ENCODE data around the gene C10orf62.
A peak's percentile ranks its signal among the peaks of the same experiment; 100 is the strongest.

The C10orf62 gene

DNA sequence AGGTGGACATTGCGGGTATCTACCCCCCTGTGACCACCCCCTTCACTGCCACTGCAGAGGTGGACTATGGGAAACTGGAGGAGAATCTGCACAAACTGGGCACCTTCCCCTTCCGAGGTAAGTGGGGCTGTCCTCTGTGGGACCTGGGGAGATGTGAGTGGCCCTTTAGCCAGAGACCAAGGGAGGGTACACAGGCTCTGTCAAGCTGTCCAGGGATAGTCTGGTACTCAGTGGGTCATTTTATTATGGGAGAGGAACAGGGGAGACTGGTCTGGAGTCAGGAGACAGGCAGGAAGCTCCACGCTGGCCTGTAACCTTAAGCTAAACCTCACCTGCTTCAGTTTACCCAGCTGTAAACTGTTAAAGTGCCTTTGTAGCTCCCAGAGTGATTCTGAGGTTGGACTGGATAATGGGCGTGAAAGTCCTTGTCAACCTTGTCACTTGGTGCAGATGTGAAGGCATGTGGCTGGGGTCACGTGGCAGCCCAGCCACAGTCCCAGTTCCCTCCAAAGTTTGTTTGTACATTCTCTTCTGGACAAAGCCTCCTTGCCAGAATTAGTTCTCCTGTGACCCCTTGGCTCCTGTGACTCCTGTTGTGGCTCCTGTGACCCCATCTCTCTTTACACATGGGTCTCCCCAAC lies 4.6 kb upstream of the C10orf62 start:
- DNase-seq (ENCODE audit: low read depth, low spot score), result no peak

DNA sequence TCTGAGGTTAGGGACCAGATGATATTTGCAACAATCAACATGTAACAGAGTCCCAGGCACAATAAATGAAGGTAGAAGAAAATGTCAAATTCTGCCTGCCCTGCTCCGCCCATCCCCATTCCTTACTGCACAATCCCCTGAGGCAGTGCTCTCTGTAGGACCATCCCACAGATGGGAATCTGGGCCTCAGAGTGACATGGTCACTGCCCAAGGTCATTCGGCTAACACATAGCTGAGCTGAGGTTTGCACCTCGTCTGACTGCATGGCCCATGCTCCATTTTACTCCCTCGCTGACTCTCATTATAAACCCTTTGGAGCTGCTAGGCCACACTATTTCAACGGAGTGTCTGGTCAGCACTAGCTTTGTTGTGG lies 4.1 kb upstream of the C10orf62 start:
- DNase-seq (ENCODE audit: low read depth, low spot score), result peak; percentile 34

DNA sequence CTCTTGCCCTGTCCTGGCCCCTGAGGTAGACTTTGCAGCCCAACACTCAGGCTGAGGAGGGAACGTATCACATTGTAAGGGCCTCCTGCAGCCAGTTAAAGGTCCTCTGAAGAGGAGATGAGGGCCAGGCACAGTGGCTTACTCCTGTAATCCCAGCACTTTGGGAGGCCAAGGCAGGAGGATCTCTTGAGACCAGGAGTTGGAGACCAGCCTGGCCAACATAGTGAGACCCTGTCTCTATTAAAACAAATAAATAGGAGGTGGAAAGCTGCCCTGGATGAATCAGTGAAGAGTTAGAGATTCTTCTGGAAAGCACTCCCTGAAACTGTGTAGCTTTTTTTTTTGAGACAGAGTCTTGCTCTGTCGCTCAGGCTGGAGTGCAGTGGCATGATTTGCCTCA lies 2.3 kb upstream of the C10orf62 start:
- DNase-seq (ENCODE audit: low read depth, low spot score), result no peak

DNA sequence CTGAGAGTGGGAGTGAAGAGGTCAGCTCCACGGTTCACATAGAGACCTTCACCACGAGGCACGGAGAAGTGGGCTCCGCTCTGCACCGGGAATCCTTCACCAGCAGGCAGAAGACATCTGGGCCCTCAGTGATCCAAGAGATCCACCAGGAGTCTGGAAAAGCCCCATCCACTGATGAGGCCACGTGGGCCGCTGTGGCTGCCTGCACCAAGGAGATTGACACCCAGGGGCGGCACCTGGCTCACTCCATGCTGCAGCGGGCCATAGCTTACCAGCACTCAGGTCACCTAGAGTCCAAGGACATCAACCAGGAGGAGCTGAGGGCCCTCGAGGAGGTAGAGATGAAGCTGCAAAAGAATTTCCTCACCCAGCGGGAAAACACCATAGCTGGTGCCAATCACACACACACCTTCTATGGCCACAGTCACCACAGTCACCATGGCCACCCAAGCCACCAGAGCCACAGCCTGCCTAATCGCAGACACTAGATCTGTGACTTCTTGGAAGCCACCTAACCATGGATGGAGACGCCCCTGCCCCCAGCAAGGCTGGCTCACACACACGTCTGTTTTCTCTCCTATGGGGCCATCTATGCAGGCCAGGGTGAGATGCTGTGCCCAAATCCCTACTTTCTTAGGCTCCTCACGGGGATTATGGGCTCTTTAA lies 694 bp downstream of the C10orf62 start:
- DNase-seq (ENCODE audit: low read depth, low spot score), result no peak

DNA sequence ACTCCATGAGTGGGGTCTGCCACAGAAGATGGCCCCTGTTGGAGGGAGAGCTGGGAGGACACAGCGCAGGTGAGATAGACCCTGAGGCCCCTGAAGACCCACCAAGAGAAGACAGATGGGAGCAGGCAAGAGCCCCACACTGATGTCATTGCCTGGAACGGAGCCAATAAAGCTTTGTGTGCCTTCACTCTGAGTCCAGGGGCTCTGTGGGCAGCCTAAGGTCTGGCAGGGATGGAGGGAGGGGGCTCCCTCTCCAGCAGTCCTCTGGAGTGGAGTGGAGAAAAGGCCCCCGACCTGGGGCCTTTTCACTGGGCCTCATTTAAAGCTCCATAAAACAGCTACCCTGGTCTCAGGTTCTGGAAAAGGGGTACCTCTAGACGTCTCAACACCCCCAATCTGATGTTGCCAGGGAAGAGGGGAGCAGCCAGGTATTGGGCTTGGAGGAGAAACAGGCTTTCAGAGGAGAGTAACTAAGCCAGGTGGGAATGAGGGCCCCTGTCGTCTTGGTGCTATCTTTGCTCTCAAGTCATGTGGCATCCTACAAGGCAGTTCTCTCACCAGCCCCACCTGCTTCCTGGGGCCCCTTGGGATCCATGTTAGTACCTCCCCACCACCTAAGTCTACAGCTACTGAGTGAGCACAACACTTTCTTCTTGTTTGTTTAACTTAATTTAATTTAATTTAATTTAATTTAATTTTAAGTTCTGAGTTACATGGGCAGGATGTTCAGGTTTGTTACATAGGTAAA lies 1.4 kb downstream of the C10orf62 start:
- no peak for DNase-seq (ENCODE audit: low read depth, low spot score)

DNA sequence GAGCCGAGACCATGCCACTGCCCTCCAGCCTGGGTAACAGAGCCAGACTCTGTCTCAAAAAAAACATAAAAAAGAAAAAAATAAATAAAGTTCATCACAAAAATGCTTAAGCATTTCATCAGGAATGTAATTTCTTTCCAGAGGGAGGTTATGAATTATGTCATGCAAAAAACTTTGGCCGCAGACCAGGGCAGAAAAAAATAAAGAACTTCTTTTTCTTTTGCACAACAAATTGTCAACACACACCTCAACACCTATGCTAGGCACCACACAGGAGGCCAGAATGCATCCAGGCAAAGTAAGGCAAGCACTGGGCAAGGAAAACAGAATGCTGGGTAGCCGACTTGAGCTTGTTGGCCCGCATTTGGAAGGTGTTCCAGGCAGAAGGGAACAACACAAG lies 3.9 kb downstream of the C10orf62 start:
- no peak for DNase-seq (ENCODE audit: low read depth, low spot score)

DNA sequence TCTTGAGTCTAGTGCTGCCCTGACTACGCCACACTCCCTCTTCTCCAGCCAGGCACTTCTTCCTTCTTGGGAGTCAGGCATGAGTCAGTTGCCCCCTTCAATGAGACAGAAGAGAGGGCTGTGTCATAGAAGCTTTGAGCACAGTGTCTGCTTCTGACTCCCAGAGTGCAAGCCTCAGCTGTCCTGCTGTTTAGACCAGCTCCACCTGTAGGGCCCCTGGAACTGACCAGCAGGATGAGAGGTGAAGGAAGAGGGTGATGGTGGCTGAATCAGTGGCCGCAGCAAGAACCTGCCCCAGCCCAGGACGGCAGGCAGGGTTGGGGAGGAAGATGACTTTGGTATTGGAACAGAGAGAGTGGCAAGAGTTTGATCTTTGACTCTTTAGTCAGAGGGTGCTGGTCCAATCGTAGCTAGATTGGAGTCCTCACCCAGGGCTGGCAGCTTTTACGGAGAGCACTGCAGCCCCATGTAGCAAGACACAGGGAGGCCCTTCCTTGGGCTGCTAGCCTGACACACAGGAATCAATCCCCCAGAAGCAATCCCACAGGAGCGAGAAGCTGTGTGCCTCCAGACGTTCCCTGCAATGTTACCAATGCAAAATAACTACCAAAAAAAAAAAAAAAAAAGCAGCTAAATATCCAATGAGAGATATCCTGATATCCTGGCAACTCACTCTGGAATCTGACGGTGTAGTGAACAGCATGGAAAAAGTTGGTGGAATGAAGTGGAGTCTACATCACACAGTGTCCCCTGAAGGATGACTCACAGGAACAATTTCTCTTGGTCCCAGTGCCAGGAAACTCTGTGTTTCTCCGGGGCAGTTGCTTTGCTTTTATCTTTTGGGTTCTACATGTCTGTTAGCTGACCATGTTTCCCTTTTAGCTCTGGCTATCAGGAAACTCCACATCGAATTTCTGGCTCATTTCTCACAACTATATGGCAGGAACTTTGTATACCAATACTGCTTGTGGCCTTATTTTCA lies 6.9 kb downstream of the C10orf62 start:
- peak; percentile 17 for DNase-seq (ENCODE audit: low read depth, low spot score)

DNA sequence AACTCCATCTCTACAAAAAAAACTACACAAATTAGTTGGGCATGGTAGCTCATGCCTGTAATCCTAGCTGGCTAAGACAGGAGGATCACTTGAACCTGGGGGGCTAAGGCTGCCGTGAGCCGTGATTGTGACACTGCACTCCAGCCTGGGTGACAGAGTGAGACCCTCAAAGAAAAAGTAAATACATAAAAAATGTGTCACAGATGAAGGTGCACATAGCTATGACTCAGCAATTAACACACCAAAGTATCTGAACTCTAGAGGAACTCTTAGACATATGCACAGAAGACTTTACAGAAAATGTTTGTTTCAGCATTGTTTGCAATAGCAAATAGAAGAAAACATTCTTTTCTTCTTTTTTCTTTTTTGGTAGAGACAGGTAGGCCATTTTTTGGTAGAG lies 8.3 kb downstream of the C10orf62 start:
- DNase-seq (ENCODE audit: low read depth, low spot score), result no peak

DNA sequence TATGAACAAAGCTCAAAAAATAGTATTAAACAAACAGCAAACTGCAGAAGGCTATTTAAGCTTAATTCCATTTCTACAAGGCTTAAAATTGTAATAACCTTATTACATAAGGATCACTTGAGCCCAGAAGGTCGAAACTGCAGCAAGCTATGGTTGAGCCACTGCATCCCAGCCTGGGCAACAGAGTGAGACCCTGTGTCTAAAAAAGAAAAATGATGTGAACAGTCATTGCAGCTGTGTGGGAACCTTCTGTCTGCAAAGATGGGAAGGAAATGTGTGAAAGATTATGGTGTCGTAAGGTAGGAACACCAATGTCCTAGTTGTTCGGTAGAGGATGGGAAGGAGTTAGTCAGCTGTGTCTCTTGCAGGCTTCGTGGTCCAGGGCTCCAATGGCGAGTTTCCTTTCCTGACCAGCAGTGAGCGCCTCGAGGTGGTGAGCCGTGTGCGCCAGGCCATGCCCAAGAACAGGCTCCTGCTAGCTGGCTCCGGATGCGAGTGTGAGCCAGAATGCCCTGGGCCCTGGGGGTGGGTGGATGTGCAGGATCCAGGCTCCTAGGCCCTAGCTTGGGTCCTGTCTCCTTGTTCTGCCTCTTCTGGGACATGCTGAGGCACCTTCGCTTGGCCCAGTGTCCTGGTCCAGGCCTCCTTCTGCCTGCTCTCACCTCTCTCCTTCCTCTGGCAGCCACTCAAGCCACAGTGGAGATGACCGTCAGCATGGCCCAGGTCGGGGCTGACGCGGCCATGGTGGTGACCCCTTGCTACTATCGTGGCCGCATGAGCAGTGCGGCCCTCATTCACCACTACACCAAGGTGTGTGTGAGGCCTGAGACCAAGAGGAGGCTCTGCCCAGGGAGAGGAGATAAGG lies 9.1 kb downstream of the C10orf62 start:
- DNase-seq (ENCODE audit: low read depth, low spot score), result no peak

DNA sequence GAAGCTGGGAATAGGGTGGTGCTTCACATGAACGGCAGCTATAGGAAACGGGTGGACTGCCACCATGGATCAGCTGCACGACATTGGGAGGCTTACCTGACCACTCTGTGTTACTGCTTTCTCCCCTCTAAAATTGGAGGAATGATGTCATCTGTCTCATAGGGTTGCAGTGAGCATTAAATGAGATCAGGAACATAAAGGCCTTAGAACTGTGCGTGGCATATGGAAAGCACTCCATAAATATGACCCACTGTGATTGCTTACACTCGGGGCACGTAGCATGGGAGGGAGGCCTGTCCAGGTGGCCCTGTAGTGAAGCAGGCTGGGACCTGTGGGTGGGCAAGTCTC lies 9.7 kb downstream of the C10orf62 start:
- no peak for DNase-seq (ENCODE audit: low read depth, low spot score)

DNA sequence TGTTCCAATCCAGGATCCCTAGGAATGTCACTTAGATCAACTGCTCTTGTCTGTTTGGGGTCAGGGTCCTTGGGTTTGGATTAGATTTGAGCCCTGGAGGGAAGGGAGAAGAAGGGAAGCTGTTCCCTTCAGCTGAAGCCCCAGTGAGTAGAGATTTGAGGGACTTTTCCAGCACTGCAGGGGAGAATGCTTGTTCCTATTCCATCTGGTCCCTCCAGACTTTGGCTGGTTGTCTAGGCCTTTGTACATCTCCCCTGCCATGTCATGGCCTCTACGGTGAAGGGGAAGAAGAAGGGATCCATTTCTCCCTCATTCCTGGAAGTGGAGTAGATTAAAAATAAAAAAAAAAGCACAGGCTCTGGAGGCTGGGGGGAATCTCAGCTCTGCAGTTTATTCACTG lies 11.1 kb downstream of the C10orf62 start:
- no peak for DNase-seq (ENCODE audit: low read depth, low spot score)

DNA sequence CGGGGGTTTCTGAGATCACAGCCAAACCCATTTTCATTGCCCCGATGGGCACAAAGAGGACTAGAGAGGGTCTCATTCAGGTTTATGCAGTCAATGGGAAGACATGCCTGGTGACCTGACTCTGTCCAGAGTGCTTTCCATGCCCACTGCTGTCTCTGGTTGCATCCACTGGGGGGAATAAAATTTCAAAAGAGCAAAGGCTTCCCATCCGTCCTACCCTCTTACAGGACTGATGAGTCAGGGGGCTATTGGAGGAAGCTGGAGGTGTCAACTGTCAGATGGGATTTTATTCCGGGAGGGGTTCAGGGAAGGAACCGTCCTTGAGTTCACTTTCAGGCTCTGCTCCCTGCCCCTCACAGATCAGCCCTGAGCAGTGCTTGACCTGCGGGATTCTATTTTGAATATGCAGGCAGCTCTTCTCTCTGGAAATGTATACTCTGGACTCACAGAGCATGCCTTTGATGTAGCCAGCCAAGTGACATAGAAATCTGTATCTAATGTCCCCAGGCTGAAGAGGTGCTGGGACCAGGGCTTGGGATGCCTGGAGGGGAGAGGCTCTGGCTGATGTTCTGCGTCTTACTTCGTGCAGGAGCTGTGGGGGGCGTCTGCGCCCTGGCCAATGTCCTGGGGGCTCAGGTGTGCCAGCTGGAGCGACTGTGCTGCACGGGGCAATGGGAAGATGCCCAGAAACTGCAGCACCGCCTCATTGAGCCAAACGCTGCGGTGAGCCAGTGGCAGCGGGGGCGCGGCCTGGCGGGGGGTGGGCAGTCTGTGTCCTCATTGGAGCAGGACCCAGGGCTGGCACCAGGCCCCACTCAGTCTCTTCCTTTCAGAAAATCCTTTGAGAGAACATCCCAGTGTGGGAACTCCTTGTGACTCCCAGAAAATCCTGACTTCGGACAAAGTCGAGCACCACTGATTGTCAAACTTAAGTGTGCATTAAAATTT lies 12.0 kb downstream of the C10orf62 start:
- no peak for DNase-seq (ENCODE audit: low read depth, low spot score)

DNA sequence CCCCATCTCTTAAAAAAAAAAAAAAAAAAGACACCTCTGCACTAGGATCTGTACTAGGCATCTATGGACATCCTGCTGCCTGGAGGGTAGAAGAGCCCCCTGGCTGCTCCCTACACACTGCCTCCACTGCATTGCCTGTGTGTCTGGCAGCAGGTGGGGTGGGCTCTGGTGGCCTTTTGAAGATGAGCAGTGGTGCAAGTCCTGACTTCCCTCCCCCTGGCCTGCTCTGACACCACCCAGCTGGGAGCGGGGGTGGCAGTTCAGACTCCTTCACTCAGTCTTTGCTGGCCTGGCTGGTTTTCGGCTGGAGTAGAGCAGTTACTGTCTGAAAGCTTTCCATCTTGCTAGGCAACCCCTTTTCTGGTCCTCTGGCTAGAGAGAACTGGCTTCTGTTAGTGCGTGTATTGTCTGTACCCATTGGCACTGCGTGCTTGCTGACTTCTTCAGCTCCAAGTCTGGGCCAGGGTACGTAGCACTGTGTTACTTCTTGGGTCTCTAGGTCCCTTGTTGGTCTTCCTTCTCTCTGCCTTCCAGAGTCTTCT lies 17.6 kb downstream of the C10orf62 start:
- peak; percentile 16 for DNase-seq (ENCODE audit: low read depth, low spot score)

DNA sequence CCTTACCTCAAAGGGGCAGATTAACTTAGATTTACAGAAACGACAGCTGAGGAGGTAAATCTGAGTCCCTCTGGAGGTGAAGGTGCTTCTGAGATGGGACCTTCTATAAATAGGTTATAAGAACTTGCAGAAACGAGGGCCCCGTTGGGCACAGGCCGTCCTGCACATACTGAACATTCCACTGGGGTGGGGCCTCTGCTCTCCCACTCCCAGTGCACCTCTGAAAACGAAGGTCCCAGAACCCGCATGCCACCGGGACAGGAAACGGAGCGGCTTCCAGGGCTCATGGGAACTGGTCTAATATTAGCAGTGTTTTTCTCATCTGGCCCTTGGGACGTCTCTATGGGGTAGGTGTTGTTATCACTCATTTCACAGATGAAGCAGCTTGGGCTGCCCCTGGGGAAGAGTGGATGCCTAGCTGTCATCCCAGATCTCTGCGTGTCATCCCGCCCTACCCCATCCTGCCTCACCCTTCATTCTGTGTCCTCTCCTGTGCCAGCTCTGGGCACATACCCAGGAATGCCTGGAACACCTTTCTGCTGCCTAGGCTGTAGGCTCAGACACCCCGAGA lies 19.6 kb downstream of the C10orf62 start:
- DNase-seq (ENCODE audit: low read depth, low spot score), result no peak

DNA sequence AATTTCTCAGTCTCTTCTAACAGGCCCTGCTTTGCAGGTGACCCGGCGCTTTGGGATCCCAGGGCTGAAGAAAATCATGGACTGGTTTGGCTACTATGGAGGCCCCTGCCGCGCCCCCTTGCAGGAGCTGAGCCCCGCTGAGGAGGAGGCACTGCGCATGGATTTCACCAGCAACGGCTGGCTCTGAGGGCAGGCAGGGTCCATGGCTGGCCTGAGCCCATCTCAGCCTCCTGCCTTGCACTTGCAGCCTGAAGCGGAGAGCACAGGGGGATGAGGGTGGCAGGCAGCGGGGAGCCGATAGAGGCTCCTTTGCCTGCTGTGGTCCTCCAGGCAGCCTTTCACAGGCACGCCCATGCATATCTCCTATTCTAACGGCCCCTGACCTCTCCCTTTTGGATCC lies 22.0 kb downstream of the C10orf62 start:
- peak; percentile 32 for DNase-seq (ENCODE audit: low read depth, low spot score)

DNA sequence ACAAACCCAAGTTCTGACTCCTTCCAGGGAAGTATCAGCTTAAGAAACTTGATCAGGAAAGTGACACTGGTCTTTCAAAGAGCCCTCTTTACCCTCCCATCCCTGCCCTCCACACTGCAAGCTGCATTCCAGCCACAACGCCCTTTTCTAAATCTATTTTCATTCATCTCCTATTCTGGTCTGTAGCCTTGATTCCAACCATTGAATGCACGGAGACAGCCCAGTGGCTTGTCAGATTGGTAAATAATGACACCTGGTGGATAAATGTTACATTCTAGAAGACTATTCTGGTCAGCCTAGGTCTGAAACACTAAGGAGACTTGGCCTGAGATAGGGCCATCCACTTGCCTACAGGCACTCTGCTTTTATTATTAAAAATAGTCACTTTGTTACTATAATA lies 22.9 kb downstream of the C10orf62 start:
- peak; percentile 24 for DNase-seq (ENCODE audit: low read depth, low spot score)

DNA sequence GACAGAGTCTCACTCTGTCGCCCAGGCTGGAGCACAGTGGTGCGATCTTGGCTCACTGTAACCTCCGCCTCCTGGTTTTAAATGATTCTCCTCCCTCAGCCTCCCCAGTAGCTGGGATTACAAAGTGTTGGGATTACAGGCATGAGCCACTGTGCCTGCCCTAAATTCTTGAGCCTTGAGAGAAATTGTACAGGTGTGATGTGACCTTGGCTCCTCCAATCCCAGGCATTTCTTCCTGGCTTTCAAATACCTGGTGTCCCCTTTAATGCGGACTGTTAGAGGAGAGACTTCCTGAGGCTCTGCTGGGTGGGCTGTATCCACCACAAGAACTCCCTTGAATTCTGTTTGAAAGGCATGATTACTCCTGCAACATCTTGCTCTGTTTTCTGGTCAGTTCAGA lies 28.8 kb downstream of the C10orf62 start:
- no peak for DNase-seq (ENCODE audit: low read depth, low spot score)

DNA sequence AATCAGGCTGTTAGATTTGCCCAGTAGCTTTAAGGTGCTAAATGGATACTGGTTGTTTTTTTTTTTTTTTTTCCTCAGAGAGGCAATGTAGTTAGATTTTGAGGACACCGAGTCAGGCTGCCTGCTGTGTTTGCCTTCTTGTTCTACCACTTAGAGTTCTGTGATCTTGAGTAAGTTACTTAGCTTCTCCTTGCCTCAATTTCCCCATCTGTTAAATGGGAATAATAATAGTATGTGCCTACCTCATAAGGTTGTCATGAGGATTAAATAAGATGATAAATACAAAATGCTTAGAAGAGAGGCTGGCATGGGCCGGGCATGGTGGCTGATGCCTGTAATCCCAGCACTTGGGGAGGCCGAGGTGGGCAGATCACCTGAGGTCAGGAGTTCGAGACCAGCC lies 29.2 kb downstream of the C10orf62 start:
- DNase-seq (ENCODE audit: low read depth, low spot score), result no peak

DNA sequence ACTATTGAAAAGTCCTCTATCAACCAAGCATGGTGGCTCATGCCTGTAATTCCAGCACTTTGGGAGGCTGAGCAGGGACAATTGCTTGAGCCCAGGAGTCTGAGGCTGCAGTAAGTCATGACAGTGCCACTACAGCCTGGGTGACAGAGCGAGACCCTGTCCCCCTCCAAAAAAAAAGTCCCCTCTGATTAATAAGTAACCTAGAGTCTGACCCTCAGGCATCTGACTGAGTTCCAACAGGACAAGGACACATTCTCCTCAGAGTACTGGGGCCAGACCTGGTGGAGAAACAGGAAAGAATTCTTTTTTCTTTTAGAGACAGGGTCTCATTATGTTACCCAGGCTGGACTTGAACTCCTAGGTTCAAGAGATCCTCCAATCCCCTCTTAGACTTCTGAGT lies 33.8 kb downstream of the C10orf62 start:
- DNase-seq (ENCODE audit: low read depth, low spot score), result no peak

Measured in ELF-1 (cell line).